GM12878 (cell line): ENCODE measurements around the gene GREB1. TPM values are rescaled to one million over a fixed set of nuclear protein-coding genes. Genes with fewer than 3 reads are reported as not detected.

Source experiments
- ATAC-seq: fragments of 200-7000 bp; cut with Tn5 transposase; 3 replicates; pipeline ENCODE4 v1.9.1; 2020; ENCODE audit warnings: mild to moderate bottlenecking, moderate library complexity
- BruUV-seq: library from RNA; stranded (reverse); fragments of 400-500 nt; replicated peaks from 2 replicates; lab custom pipeline; 2021; lab: Mats Ljungman, UMichigan
- CTCF ChIA-PET: fragments of 300-600 bp; sonication (Branson Sonifier 250); formaldehyde crosslinking; extraction: SDS; loops from one replicate; lab custom pipeline; 2021; ENCODE audit warnings: inconsistent platforms; lab: Yijun Ruan, JAX
- POLR2A ChIA-PET: fragments of 350-600 bp; formaldehyde crosslinking; extraction: SDS; loops from one replicate; lab custom pipeline; 2021; ENCODE audit warnings: inconsistent platforms; lab: Charles Lee
- RAD21 ChIA-PET: fragments of 300-600 bp; sonication (Branson Sonifier 250); formaldehyde crosslinking; loops from one replicate; lab custom pipeline; 2023; ENCODE audit warnings: antibody characterized with exemption; ENCODE audit not compliant: unreplicated experiment; lab: Charles Lee
- SMC1A ChIA-PET: fragments of 300-600 bp; sonication (Branson Sonifier 250); formaldehyde crosslinking; loops from one replicate; lab custom pipeline; 2023; ENCODE audit not compliant: unreplicated experiment, uncharacterized antibody; lab: Charles Lee
- DNase-seq: peaks from one replicate; pipeline ENCODE4 v3.0.0-alpha.2; 2011; ENCODE audit warnings: low read depth, low spot score
- FAIRE-seq: peaks from 3 replicates; lab custom pipeline; 2011; peaks lifted over from hg19 to GRCh38; lab: Jason Lieb, UNC
- H2AFZ ChIP-seq: 2 replicates; pipeline ENCODE4 v1.6.0; 2011; ENCODE audit warnings: low read depth, low read length, control low read depth; ENCODE audit not compliant: control insufficient read depth
- H3K27ac ChIP-seq: 2 replicates; pipeline ENCODE4 v1.5.1; 2011; ENCODE audit warnings: control low read depth; ENCODE audit not compliant: control insufficient read depth, insufficient read depth
- H3K27me3 ChIP-seq, 2 experiments: replicated peaks in 1 of 2; 2 replicates each; pipeline versions ENCODE4 v1.6.0 to v1.6.1; 2011; ENCODE audit warnings: low read length in 1 of 2; ENCODE audit not compliant: control insufficient read depth in 2 of 2, insufficient read depth in 2 of 2
- H3K36me3 ChIP-seq, 2 experiments: 2 replicates each; pipeline ENCODE4 v1.5.1; 2011; ENCODE audit warnings: low read length in 1 of 2; ENCODE audit not compliant: control insufficient read depth in 2 of 2, insufficient read depth in 2 of 2
- H3K4me1 ChIP-seq: 2 replicates; pipeline ENCODE4 v1.6.1; 2011; ENCODE audit warnings: mild to moderate bottlenecking, low read length, moderate library complexity, mixed read lengths; ENCODE audit not compliant: control insufficient read depth, insufficient read depth
- H3K4me2 ChIP-seq: 2 replicates; pipeline ENCODE4 v1.6.0; 2011; ENCODE audit warnings: control low read depth; ENCODE audit not compliant: control insufficient read depth, insufficient read depth
- H3K4me3 ChIP-seq: fragments of 200-600 bp; sonication (generic); 2 replicates; pipeline ENCODE4 v1.5.1; 2016
- H3K79me2 ChIP-seq: 2 replicates; pipeline ENCODE4 v1.6.0; 2011; ENCODE audit warnings: low read length; ENCODE audit not compliant: control insufficient read depth, insufficient read depth
- H3K9ac ChIP-seq: 2 replicates; pipeline ENCODE4 v1.8.0; 2011; ENCODE audit warnings: low read length, control low read depth, mixed read lengths; ENCODE audit not compliant: control insufficient read depth, insufficient read depth
- H3K9me3 ChIP-seq: replicated peaks from 3 replicates; pipeline ENCODE4 v1.5.1; 2011; ENCODE audit warnings: mild to moderate bottlenecking, low read length; ENCODE audit not compliant: control insufficient read depth, insufficient read depth
- H4K20me1 ChIP-seq: 2 replicates; pipeline ENCODE4 v1.6.0; 2011; ENCODE audit not compliant: control insufficient read depth, insufficient read depth
- ATF7 ChIP-seq: fragments of 450-650 bp; IDR thresholded peaks from 2 replicates; pipeline ENCODE4 v1.6.1; 2016; ENCODE audit warnings: low read depth, mild to moderate bottlenecking
- EZH2 ChIP-seq: IDR thresholded peaks from 2 replicates; pipeline ENCODE4 v1.6.1; 2012; ENCODE audit warnings: low read depth, mild to moderate bottlenecking, control low read depth, inconsistent platforms, low read length, borderline replicate concordance; ENCODE audit not compliant: control insufficient read depth
- IKZF2 ChIP-seq, 2 experiments: fragments of 450-650 bp; IDR thresholded peaks; 2 replicates each; pipeline ENCODE4 v1.6.1; 2017; ENCODE audit warnings: mild to moderate bottlenecking in 2 of 2, moderate library complexity in 2 of 2
- JUNB ChIP-seq: IDR thresholded peaks from 2 replicates; pipeline ENCODE4 v1.6.1; 2016; ENCODE audit warnings: antibody characterized with exemption, mild to moderate bottlenecking
- MEF2A ChIP-seq: IDR thresholded peaks from 2 replicates; pipeline ENCODE4 v1.6.1; 2011; ENCODE audit warnings: low read depth, mild to moderate bottlenecking, low read length, moderate library complexity; ENCODE audit not compliant: insufficient read depth
- MYB ChIP-seq: fragments of 150-350 bp; IDR thresholded peaks from 2 replicates; pipeline ENCODE4 v1.6.1; 2014; ENCODE audit warnings: mild to moderate bottlenecking, low read depth, low read length, borderline replicate concordance
- NBN ChIP-seq: fragments of 450-650 bp; IDR thresholded peaks from 2 replicates; pipeline ENCODE4 v1.6.1; 2016
- PAX5 ChIP-seq: IDR thresholded peaks from 2 replicates; pipeline ENCODE4 v1.6.1; 2011; ENCODE audit warnings: low read depth, low read length, borderline replicate concordance
- RELA ChIP-seq: fragments of 450-650 bp; IDR thresholded peaks from 2 replicates; pipeline ENCODE4 v1.8.0; 2014; ENCODE audit warnings: borderline replicate concordance; ENCODE audit not compliant: partially characterized antibody
- SMAD5 ChIP-seq: IDR thresholded peaks from 2 replicates; pipeline ENCODE4 v1.6.1; 2016; ENCODE audit warnings: antibody characterized with exemption, low read depth
- SREBF1 ChIP-seq: IDR thresholded peaks from 2 replicates; pipeline ENCODE4 v1.6.1; 2012; ENCODE audit warnings: mild to moderate bottlenecking, low read length
- ZNF24 ChIP-seq: fragments of 450-650 bp; IDR thresholded peaks from 2 replicates; pipeline ENCODE4 v1.6.1; 2017; ENCODE audit warnings: antibody characterized with exemption, mild to moderate bottlenecking
- WGBS: methylation state at CpG from one replicate; pipeline ENCODE4 v1.1.6; 2016; ENCODE audit warnings: low lambda C conversion rate; ENCODE audit not compliant: insufficient replicate concordance, insufficient coverage; ENCODE audit errors: missing lambda C conversion rate; 5-methylcytosine and 5-hydroxymethylcytosine counted together
- in situ Hi-C: fragments of 300-500 bp; cut with MboI; formaldehyde crosslinking; loops from 9 replicates; pipeline ENCODE4 v1.14.3; 2018; ENCODE audit warnings: mixed read lengths
- intact Hi-C: fragments of 100-400 bp; cut with micrococcal nuclease; formaldehyde crosslinking; loops from one replicate; pipeline ENCODE4 v1.14.2; 2022; ENCODE audit not compliant: unreplicated experiment
- polyA plus RNA-seq, 11 experiments: library from polyadenylated mRNA; depleted of rRNA in 4 of 11; unstranded in 6 of 11; stranded (reverse) in 5 of 11; fragments of >200 nt; fragmentation: Nextera tagmentation in 4 of 11; fragmentation: Illumina TruSeq in 1 of 11; extraction: Ambion mirVana in 4 of 11; extraction: Trizol in 1 of 11; gene quantifications; 1 replicate in 1 of 11; 2 replicates in 10 of 11; pipeline versions ENCODE4 v1.2.1 to v1.2.3, GENCODE V29; 2011 to 2016; ENCODE audit warnings: inconsistent platforms in 2 of 11, missing spikeins in 2 of 11, low read depth in 1 of 11
- total RNA-seq, 4 experiments: library from RNA; depleted of rRNA in 3 of 4; stranded (reverse); fragments of >200 nt in 3 of 4; fragmentation: Illumina TruSeq in 1 of 4; extraction: Trizol in 1 of 4; gene quantifications; 2 replicates each; pipeline versions ENCODE4 v1.2.1 to v1.2.3, GENCODE V29; 2013 to 2021
- TF ChIP-seq, protein P1 (sequence below): fragments of 450-650 bp; IDR thresholded peaks from 2 replicates; pipeline ENCODE4 v1.6.1; 2018; ENCODE audit warnings: borderline replicate concordance, mild to moderate bottlenecking; ENCODE audit not compliant: partially characterized antibody
- TF ChIP-seq, protein P2 (sequence below): fragments of 150-350 bp; IDR thresholded peaks from 2 replicates; pipeline ENCODE4 v1.6.1; 2016; ENCODE audit warnings: low read depth, low read length
- TF ChIP-seq, protein P3 (sequence below): IDR thresholded peaks from 2 replicates; pipeline ENCODE4 v1.6.1; 2011; ENCODE audit warnings: borderline replicate concordance, low read depth, mild to moderate bottlenecking, moderate library complexity, mixed read lengths, low read length; ENCODE audit not compliant: insufficient read depth; ENCODE audit errors: extremely low read length
- TF ChIP-seq, protein P4 (sequence below): IDR thresholded peaks from 2 replicates; pipeline ENCODE4 v1.6.1; 2011; ENCODE audit warnings: mild to moderate bottlenecking, low read depth, low read length, moderate library complexity; ENCODE audit not compliant: insufficient replicate concordance

The GREB1 gene
- total and polyA plus RNA-seq, 10 of the 15 experiments (the other 5 are each of a cell fraction or from before 2014, with no cell fraction given), result 0.09 to 2.1 (median 0.37) TPM; not detected in 1

DNA sequence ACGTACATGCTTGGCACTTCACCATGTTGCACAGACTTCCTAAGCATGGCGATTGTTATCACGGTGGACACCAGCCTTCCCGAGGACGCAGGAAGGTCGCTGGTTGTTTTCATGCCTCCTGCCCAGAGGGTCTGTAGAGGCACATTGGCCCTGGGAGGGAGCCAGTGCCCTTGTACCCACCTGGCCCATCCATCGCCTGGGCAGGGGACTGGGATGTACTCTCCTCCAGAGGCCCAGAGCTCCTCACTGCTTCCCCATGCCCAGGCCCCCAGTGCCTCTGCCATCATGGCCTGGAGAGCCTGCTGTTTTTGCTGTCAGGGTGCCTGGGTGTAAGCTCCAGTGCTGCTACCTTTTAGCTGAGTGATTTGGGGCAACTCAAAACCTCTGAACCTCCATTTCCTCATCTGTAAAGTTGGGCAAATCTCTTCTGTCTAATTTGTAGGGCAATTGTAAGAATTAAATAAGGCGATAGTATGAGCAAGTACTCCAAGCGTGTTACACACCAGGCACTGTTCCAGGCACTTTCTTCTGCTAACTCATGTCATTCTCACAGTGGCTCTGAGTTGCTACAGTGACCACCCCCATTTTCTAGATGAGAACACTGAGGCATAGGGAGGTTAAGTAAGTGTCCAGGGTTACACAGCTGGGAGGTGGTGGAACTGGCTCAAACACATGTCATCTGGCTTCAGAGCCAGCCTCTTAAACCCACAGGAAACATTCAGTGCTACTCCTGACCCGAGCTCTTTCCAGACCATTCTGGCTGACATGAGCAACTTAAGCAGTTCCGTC, 45.3 kb downstream of the GREB1 start:
- FAIRE-seq (no peak), DNase-seq (no peak), ATAC-seq (no peak)
- Histone ChIP-seq H4K20me1 (no peaks in the 10 kb centered on the region), H3K4me2 (no peak overlapping the region), H2AFZ (no peak overlapping the region), H3K36me3 (no peaks in the 10 kb centered on the region), H3K79me2 (no peaks in the 10 kb centered on the region), H3K4me3 (no peak overlapping the region), H3K27me3 (no peaks in the 10 kb centered on the region), H3K9me3 (no peaks in the 10 kb centered on the region; the same call in 2 of the 3 replicates), H3K9ac (no peak overlapping the region), H3K27ac (no peak overlapping the region), H3K4me1 (no peaks in the 10 kb centered on the region)
- in situ Hi-C loops, result no loop called here
- BruUV-seq, result no TSS peak
- WGBS, result 68% methylated on average over 11 of the region's 11 CpGs
- RAD21 ChIA-PET, result no interaction called here
- POLR2A ChIA-PET, result no interaction called here
- intact Hi-C loops, result no loop called here
- CTCF ChIA-PET, result interaction anchor here (0.7 to 8.2 kb wide), 2 partner anchors 100 to 446 kb away, joined by 3 to 206 read pairs; a partner anchor contains a TSS
- SMC1A ChIA-PET, result interaction anchor here (0.7 kb wide), 1 partner anchor 31 kb away, joined by 3 read pairs; no protein-coding TSS in a partner anchor
- TF ChIP-seq, protein P1, sequence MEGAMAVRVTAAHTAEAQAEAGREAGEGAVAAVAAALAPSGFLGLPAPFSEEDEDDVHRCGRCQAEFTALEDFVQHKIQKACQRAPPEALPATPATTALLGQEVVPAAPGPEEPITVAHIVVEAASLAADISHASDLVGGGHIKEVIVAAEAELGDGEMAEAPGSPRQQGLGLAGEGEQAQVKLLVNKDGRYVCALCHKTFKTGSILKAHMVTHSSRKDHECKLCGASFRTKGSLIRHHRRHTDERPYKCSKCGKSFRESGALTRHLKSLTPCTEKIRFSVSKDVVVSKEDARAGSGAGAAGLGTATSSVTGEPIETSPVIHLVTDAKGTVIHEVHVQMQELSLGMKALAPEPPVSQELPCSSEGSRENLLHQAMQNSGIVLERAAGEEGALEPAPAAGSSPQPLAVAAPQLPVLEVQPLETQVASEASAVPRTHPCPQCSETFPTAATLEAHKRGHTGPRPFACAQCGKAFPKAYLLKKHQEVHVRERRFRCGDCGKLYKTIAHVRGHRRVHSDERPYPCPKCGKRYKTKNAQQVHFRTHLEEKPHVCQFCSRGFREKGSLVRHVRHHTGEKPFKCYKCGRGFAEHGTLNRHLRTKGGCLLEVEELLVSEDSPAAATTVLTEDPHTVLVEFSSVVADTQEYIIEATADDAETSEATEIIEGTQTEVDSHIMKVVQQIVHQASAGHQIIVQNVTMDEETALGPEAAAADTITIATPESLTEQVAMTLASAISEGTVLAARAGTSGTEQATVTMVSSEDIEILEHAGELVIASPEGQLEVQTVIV, result no peak
- no peak for TF ChIP-seq RELA
- TF ChIP-seq, protein P2, sequence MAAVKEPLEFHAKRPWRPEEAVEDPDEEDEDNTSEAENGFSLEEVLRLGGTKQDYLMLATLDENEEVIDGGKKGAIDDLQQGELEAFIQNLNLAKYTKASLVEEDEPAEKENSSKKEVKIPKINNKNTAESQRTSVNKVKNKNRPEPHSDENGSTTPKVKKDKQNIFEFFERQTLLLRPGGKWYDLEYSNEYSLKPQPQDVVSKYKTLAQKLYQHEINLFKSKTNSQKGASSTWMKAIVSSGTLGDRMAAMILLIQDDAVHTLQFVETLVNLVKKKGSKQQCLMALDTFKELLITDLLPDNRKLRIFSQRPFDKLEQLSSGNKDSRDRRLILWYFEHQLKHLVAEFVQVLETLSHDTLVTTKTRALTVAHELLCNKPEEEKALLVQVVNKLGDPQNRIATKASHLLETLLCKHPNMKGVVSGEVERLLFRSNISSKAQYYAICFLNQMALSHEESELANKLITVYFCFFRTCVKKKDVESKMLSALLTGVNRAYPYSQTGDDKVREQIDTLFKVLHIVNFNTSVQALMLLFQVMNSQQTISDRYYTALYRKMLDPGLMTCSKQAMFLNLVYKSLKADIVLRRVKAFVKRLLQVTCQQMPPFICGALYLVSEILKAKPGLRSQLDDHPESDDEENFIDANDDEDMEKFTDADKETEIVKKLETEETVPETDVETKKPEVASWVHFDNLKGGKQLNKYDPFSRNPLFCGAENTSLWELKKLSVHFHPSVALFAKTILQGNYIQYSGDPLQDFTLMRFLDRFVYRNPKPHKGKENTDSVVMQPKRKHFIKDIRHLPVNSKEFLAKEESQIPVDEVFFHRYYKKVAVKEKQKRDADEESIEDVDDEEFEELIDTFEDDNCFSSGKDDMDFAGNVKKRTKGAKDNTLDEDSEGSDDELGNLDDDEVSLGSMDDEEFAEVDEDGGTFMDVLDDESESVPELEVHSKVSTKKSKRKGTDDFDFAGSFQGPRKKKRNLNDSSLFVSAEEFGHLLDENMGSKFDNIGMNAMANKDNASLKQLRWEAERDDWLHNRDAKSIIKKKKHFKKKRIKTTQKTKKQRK, result no peak
- TF ChIP-seq SREBF1, result no peak
- TF ChIP-seq EZH2, result no peak
- no peak for TF ChIP-seq ATF7
- no peak for TF ChIP-seq JUNB
- TF ChIP-seq MYB, result no peak
- TF ChIP-seq, protein P3, sequence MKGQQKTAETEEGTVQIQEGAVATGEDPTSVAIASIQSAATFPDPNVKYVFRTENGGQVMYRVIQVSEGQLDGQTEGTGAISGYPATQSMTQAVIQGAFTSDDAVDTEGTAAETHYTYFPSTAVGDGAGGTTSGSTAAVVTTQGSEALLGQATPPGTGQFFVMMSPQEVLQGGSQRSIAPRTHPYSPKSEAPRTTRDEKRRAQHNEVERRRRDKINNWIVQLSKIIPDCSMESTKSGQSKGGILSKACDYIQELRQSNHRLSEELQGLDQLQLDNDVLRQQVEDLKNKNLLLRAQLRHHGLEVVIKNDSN, result no peak
- TF ChIP-seq, protein P4, sequence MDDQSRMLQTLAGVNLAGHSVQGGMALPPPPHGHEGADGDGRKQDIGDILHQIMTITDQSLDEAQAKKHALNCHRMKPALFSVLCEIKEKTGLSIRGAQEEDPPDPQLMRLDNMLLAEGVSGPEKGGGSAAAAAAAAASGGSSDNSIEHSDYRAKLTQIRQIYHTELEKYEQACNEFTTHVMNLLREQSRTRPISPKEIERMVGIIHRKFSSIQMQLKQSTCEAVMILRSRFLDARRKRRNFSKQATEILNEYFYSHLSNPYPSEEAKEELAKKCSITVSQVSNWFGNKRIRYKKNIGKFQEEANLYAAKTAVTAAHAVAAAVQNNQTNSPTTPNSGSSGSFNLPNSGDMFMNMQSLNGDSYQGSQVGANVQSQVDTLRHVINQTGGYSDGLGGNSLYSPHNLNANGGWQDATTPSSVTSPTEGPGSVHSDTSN, result no peak
- TF ChIP-seq ZNF24, result no peak
- TF ChIP-seq IKZF2 (IDR thresholded peaks at IDR 0.05), result no peak
- no peak for TF ChIP-seq SMAD5
- TF ChIP-seq NBN, result no peak
- TF ChIP-seq PAX5, result no peak
- no peak for TF ChIP-seq MEF2A
